IMR-90 (cell line): ENCODE data around the gene CCDC170. TPM values are rescaled to one million over a fixed set of nuclear protein-coding genes. Genes with fewer than 3 reads are reported as not detected.

ENCODE experiments used
- ATAC-seq: fragments of 200-7000 bp; cut with Tn5 transposase; 2 replicates; pipeline ENCODE4 v1.9.1; 2020; ENCODE audit warnings: low read depth, mild to moderate bottlenecking, moderate library complexity
- BruUV-seq: library from RNA; stranded (reverse); fragments of 400-500 nt; replicated peaks from 2 replicates; lab custom pipeline; 2021; lab: Mats Ljungman, UMichigan
- CTCF ChIA-PET: fragments of 300-600 bp; formaldehyde crosslinking; extraction: SDS; loops from one replicate; lab custom pipeline; 2021; ENCODE audit warnings: antibody characterized with exemption; lab: Yijun Ruan, JAX
- POLR2A ChIA-PET: fragments of 300-600 bp; sonication (Branson Sonifier 250); formaldehyde crosslinking; loops from one replicate; lab custom pipeline; 2022; ENCODE audit warnings: antibody characterized with exemption; ENCODE audit not compliant: unreplicated experiment; lab: Charles Lee
- DNase-seq: peaks from one replicate; pipeline ENCODE4 v3.0.0; 2013
- H2AFZ ChIP-seq: replicated peaks from 2 replicates; pipeline ENCODE3; 2013; ENCODE audit warnings: low read length, mild to moderate bottlenecking; ENCODE audit not compliant: poor library complexity
- H2AK5ac ChIP-seq: 2 replicates; pipeline ENCODE4 v1.6.1; 2013; ENCODE audit warnings: low read depth, low read length, inconsistent platforms
- H2AK9ac ChIP-seq: replicated peaks from 2 replicates; pipeline ENCODE3; 2013; ENCODE audit warnings: mild to moderate bottlenecking, low read depth, low read length, moderate library complexity; ENCODE audit not compliant: poor library complexity
- H2BK120ac ChIP-seq: 2 replicates; pipeline ENCODE4 v1.6.1; 2013; ENCODE audit warnings: low read depth, low read length, inconsistent platforms
- H2BK15ac ChIP-seq: 3 replicates; pipeline ENCODE4 v1.6.1; 2013; ENCODE audit warnings: low read depth, low read length, inconsistent platforms
- H2BK20ac ChIP-seq: 2 replicates; pipeline ENCODE4 v1.6.1; 2013; ENCODE audit warnings: low read depth, mild to moderate bottlenecking, inconsistent platforms, low read length, moderate library complexity
- H2BK5ac ChIP-seq: 2 replicates; pipeline ENCODE4 v1.6.1; 2013; ENCODE audit warnings: mild to moderate bottlenecking, low read depth, low read length, inconsistent platforms; ENCODE audit not compliant: poor library complexity, severe bottlenecking
- H3K14ac ChIP-seq: replicated peaks from 2 replicates; pipeline ENCODE4 v1.6.1; 2013; ENCODE audit warnings: low read depth, low read length, inconsistent platforms
- H3K18ac ChIP-seq: 2 replicates; pipeline ENCODE4 v1.6.1; 2013; ENCODE audit warnings: low read depth, low read length, control low read depth
- H3K23ac ChIP-seq: 2 replicates; pipeline ENCODE4 v1.6.1; 2013; ENCODE audit warnings: low read depth, low read length, inconsistent platforms
- H3K27ac ChIP-seq: 2 replicates; pipeline ENCODE4 v1.5.1; 2013; ENCODE audit warnings: mild to moderate bottlenecking, control low read depth, low read length; ENCODE audit not compliant: insufficient read depth
- H3K27me3 ChIP-seq: 2 replicates; pipeline ENCODE4 v1.6.1; 2013; ENCODE audit warnings: low read length; ENCODE audit not compliant: control insufficient read depth, insufficient read depth
- H3K36me3 ChIP-seq: 2 replicates; pipeline ENCODE4 v1.6.1; 2013; ENCODE audit warnings: low read length, mixed read lengths; ENCODE audit not compliant: control insufficient read depth, insufficient read depth
- H3K4ac ChIP-seq: 2 replicates; pipeline ENCODE4 v1.6.1; 2013; ENCODE audit warnings: low read depth, low read length, inconsistent platforms
- H3K4me1 ChIP-seq: 2 replicates; pipeline ENCODE4 v1.6.1; 2013; ENCODE audit warnings: low read length, mixed read lengths; ENCODE audit not compliant: control insufficient read depth, insufficient read depth
- H3K4me2 ChIP-seq: 2 replicates; pipeline ENCODE4 v1.6.1; 2013; ENCODE audit warnings: low read depth, mild to moderate bottlenecking, control low read depth, low read length, moderate library complexity
- H3K4me3 ChIP-seq: 2 replicates; pipeline ENCODE4 v1.5.1; 2013; ENCODE audit warnings: low read depth, mild to moderate bottlenecking, control low read depth, low read length, moderate library complexity; ENCODE audit not compliant: insufficient read depth
- H3K56ac ChIP-seq: 2 replicates; pipeline ENCODE4 v1.6.1; 2013; ENCODE audit warnings: low read length, inconsistent platforms; ENCODE audit not compliant: insufficient read depth; ENCODE audit errors: extremely low read depth
- H3K79me1 ChIP-seq, 2 experiments: 2 replicates each; pipeline ENCODE4 v1.6.1; 2013; ENCODE audit warnings: low read length in 2 of 2, inconsistent platforms in 1 of 2, low read depth in 1 of 2
- H3K9ac ChIP-seq: 2 replicates; pipeline ENCODE4 v1.6.1; 2013; ENCODE audit warnings: low read depth, low read length, control low read depth
- H3K9me1 ChIP-seq: 2 replicates; pipeline ENCODE4 v1.6.1; 2013; ENCODE audit warnings: low read length, inconsistent platforms; ENCODE audit not compliant: insufficient read depth
- H3K9me3 ChIP-seq: 2 replicates; pipeline ENCODE4 v1.6.1; 2013; ENCODE audit warnings: low read length; ENCODE audit not compliant: control insufficient read depth, insufficient read depth
- H4K20me1 ChIP-seq: 2 replicates; pipeline ENCODE4 v1.6.1; 2013; ENCODE audit warnings: low read length, inconsistent platforms; ENCODE audit not compliant: insufficient read depth
- H4K5ac ChIP-seq: 2 replicates; pipeline ENCODE4 v1.6.1; 2013; ENCODE audit warnings: mild to moderate bottlenecking, low read depth, low read length, control low read depth
- H4K8ac ChIP-seq, 2 experiments: 2 replicates each; pipeline ENCODE4 v1.6.1; 2013; ENCODE audit warnings: low read depth in 2 of 2, low read length in 2 of 2, control low read depth in 1 of 2, inconsistent platforms in 1 of 2
- H4K91ac ChIP-seq: 2 replicates; pipeline ENCODE4 v1.6.1; 2013; ENCODE audit warnings: low read depth, low read length, inconsistent platforms; ENCODE audit not compliant: insufficient read depth
- CHD1 ChIP-seq: IDR thresholded peaks from 2 replicates; pipeline ENCODE4 v1.6.1; 2012; ENCODE audit warnings: low read depth, low read length, improper control_type of control experiment
- NFE2L2 ChIP-seq: fragments of 150-350 bp; IDR thresholded peaks from 2 replicates; pipeline ENCODE4 v1.6.1; 2016; ENCODE audit warnings: low read depth, mild to moderate bottlenecking, low read length
- RFX5 ChIP-seq: IDR thresholded peaks from 2 replicates; pipeline ENCODE4 v1.8.0; 2012; ENCODE audit warnings: low read depth, mild to moderate bottlenecking, low read length, moderate library complexity
- USF2 ChIP-seq: fragments of 150-350 bp; IDR thresholded peaks from 2 replicates; pipeline ENCODE4 v1.6.1; 2017; ENCODE audit warnings: mild to moderate bottlenecking, antibody characterized with exemption, low read length, low read depth
- WGBS, 2 experiments: methylation state at CpG; one replicate each; pipeline versions ENCODE4 v1.1.5 to v1.1.7; 2013; ENCODE audit warnings: missing lambda C conversion rate in 2 of 2; ENCODE audit not compliant: insufficient read length in 1 of 2; ENCODE audit errors: extremely low coverage in 2 of 2; 5-methylcytosine and 5-hydroxymethylcytosine counted together
- dilution Hi-C: fragments of 300-500 bp; cut with HindIII; formaldehyde crosslinking; loops from one replicate; pipeline ENCODE4 v1.14.3; 2018; ENCODE audit warnings: low sequenced_read_pairs; ENCODE audit not compliant: unreplicated experiment
- in situ Hi-C: fragments of 300-500 bp; cut with MboI; formaldehyde crosslinking; loops from 3 replicates; pipeline ENCODE4 v1.14.3; 2019; ENCODE audit warnings: low sequenced_read_pairs, inconsistent platforms, mixed read lengths
- intact Hi-C: fragments of 100-400 bp; cut with micrococcal nuclease; formaldehyde crosslinking; loops from 2 replicates; pipeline ENCODE4 v1.10.0; 2022
- polyA plus RNA-seq, 3 experiments: library from polyadenylated mRNA; depleted of rRNA; stranded (reverse); fragments of >200 nt; gene quantifications; 2 replicates each; pipeline ENCODE4 v1.2.3, GENCODE V29; 2012; ENCODE audit warnings: low replicate concordance in 1 of 3
- total RNA-seq: library from RNA; depleted of rRNA; stranded (reverse); fragments of >200 nt; gene quantifications from 2 replicates; pipeline ENCODE4 v1.2.3, GENCODE V29; 2012

CCDC170 gene
- total and polyA plus RNA-seq, 2 of the 4 experiments (the other 2 are of a cell fraction), result 0.12 to 0.54 TPM

GRCh38 chr6:151614630-151615029 is 120.8 kb downstream of the CCDC170 start:
- Histone ChIP-seq H3K27ac (no peak overlapping the region), H4K91ac (no peak overlapping the region), H4K5ac (no peak overlapping the region), H2BK15ac (no peak overlapping the region), H3K9ac (no peak overlapping the region), H3K27me3 (no peaks in the 10 kb centered on the region), H3K79me1 (no peaks in the 10 kb centered on the region), H2BK120ac (no peak overlapping the region), H3K4me1 (no peaks in the 10 kb centered on the region), H3K9me1 (no peaks in the 10 kb centered on the region), H3K56ac (no peak overlapping the region), H2BK5ac (no peak overlapping the region), H4K20me1 (no peaks in the 10 kb centered on the region), H3K9me3 (no peaks in the 10 kb centered on the region), H4K8ac (no peak overlapping the region), H3K18ac (no peak overlapping the region), H2AK9ac (no peak overlapping the region), H3K4ac (no peak overlapping the region), H3K14ac (no peak overlapping the region), H2AK5ac (no peak overlapping the region), H3K36me3 (no peaks in the 10 kb centered on the region), H3K4me2 (no peak overlapping the region), H3K23ac (no peak overlapping the region), H2AFZ (no peak overlapping the region), H3K4me3 (no peak overlapping the region), H2BK20ac (no peak overlapping the region)
- dilution Hi-C loops (no loop called here), in situ Hi-C loops (no loop called here), intact Hi-C loops (no loop called here)
- DNase-seq, result no peak
- BruUV-seq, result no TSS peak
- CTCF ChIA-PET, result no interaction called here
- WGBS, 2 experiments, result no CpG with 5 or more reads among the region's 4 CpGs
- POLR2A ChIA-PET, result no interaction called here
- no peak for TF ChIP-seq USF2
- no peak for TF ChIP-seq NFE2L2
- TF ChIP-seq CHD1, result no peak
- no peak for TF ChIP-seq RFX5
- no peak for ATAC-seq
